ENCODE results near the gene KAZN.

Gene KAZN

DNA sequence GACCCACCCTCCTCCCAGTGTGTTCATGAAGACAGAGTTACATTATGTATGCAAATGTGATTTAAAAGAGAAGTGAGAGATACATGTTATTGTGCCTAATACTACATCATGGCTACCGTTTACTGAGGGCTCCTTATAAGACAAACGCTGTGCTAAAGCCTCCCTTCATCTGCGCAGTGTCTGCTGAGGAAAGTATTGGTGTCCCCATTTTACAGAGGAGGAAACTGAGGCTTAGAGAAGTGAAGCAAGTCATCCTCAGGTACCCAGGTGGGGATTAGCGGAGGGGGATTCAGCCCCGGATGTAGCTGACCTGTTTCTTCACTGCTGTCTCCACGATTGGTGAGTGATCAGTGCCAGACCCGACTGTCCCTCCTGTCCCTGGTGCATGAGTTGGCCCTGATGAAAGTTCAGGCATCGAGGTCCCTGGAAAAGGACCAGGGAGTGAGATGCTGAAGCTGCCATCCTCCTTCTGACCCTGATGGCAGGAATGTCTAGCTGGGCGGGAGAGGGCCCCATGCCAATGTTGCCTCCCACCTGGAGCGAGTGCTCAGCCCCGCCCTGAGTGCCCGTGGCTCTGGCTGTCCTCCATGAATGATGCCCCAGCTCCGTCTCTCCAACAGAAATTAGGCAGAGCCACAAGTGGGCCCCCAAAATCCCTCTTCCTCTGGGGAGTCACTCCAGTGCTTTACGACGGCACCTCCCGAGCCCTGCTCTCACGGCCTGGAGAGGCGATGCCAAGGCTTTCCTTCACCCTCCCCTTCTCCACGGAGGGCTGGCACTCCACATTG is 204.7 kb downstream of the KAZN start:
- no peak for DNase-seq (ENCODE audit: low read depth)
- TF ChIP-seq, protein P1, sequence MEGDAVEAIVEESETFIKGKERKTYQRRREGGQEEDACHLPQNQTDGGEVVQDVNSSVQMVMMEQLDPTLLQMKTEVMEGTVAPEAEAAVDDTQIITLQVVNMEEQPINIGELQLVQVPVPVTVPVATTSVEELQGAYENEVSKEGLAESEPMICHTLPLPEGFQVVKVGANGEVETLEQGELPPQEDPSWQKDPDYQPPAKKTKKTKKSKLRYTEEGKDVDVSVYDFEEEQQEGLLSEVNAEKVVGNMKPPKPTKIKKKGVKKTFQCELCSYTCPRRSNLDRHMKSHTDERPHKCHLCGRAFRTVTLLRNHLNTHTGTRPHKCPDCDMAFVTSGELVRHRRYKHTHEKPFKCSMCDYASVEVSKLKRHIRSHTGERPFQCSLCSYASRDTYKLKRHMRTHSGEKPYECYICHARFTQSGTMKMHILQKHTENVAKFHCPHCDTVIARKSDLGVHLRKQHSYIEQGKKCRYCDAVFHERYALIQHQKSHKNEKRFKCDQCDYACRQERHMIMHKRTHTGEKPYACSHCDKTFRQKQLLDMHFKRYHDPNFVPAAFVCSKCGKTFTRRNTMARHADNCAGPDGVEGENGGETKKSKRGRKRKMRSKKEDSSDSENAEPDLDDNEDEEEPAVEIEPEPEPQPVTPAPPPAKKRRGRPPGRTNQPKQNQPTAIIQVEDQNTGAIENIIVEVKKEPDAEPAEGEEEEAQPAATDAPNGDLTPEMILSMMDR (IDR thresholded peaks at IDR 0.05; ENCODE audit: low read length, missing control alignments): no peak
- no peak overlapping the region for H3K4me3 ChIP-seq (replicated peaks; ENCODE audit: low read depth, low read length)

DNA sequence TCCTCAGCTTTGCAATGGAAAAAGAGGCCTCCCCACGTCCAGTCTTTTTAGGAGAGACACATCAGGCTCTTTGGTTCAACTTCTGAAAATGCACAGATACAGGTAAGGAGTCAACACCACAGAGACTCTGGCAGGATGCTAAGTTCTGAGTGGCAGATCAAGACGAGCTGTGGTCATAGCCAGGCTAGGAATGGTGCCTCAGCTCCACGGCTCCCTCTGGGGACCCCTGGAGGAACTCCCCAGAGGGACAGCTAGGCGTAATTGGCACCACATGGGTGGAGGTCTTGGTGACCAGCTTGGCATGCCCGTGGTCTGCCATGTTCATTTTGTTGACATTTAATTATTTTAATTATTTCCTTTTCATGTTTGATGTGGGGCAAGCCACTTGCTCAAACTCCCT is 206.1 kb downstream of the KAZN start:
- DNase-seq (ENCODE audit: low read depth): no peak
- no peak overlapping the region for H3K4me3 ChIP-seq (replicated peaks; ENCODE audit: low read depth, low read length)
- TF ChIP-seq, protein P1 (IDR thresholded peaks at IDR 0.05; ENCODE audit: low read length, missing control alignments): no peak

GRCh38 chr1:14806772-14807171 is 208.3 kb downstream of the KAZN start:
- no peak overlapping the region for H3K4me3 ChIP-seq (replicated peaks; ENCODE audit: low read depth, low read length)
- TF ChIP-seq, protein P1 (IDR thresholded peaks at IDR 0.05; ENCODE audit: low read length, missing control alignments): no peak
- DNase-seq (ENCODE audit: low read depth): no peak

DNA sequence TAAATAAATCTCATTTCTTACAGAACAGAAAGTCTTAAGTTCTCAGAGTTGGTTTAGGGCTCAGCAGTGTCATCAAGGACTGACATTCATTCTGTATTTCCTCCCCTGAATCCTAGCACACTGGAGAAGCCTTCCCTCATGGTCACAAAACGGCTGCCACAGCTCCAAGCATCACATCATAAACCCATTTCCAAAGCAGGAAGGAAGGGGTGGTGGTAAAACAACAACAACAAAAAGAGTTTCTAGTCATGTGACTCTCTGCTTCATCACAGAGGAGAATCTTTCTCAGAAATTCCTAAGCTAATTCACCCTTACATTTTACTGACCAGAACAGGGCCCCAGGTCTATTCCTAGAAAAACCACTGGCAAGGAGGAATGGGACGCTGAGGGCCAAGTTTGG is 210.3 kb downstream of the KAZN start:
- no peak overlapping the region for H3K4me3 ChIP-seq (replicated peaks; ENCODE audit: low read depth, low read length)
- TF ChIP-seq, protein P1 (IDR thresholded peaks at IDR 0.05; ENCODE audit: low read length, missing control alignments): no peak
- DNase-seq (ENCODE audit: low read depth): no peak

GRCh38 chr1:14809191-14809981 is 210.9 kb downstream of the KAZN start:
- no peak for DNase-seq (ENCODE audit: low read depth)
- no peak overlapping the region for H3K4me3 ChIP-seq (replicated peaks; ENCODE audit: low read depth, low read length)
- TF ChIP-seq, protein P1 (IDR thresholded peaks at IDR 0.05; ENCODE audit: low read length, missing control alignments): no peak

GRCh38 chr1:14810595-14811361 is 212.3 kb downstream of the KAZN start:
- TF ChIP-seq, protein P1 (IDR thresholded peaks at IDR 0.05; ENCODE audit: low read length, missing control alignments): no peak
- DNase-seq (ENCODE audit: low read depth): no peak
- no peak overlapping the region for H3K4me3 ChIP-seq (replicated peaks; ENCODE audit: low read depth, low read length)

All from fibroblast of pulmonary artery (primary cell).